Measurements from ENCODE around the gene GRK1.
A peak's percentile ranks its signal among the peaks of the same experiment; 100 is the strongest.

DNA sequence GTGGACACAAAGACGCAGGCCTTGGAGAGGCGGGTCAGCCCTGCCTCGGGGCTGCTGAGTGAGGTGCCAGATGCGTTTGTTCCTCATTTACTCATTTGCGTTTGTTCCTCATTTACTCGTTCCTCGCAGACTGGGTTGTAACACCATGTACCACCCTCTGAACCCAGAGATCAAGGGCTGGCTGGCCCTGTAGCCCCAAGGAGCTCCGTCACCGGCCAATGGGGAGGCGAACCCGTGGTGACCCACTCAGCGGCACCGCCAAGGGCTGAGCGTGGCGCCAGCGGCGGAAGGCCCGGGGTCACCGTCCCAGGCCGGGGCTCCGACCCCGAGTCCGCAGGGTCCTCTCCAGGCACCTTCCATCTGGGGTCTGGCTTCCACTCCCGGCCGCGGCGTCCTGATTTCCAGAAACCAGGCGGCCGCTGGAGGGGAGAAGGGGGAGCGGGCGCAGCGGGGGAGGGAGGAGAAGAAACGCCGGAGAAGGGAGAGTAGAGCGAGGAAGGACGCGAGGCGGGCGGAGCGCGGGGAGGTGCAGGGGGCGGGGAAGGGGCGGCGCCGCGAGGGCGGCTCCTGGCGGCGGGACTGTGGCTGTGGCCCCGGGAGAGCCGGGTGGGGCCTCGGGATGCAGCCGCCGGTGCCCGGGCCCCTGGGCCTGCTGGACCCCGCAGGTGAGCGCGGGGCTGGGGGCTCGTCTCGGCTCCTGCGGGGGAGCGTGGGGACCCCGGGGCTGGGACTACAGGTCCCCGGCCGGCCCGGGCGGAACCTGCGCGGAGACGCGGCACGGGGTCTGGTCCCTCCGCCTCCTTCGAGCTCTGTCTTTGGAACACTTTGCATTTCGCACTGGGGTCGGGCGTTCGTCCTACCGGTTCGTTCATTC, 91.9 kb downstream of the GRK1 start, which contains the start of gene TMEM255B:
- TF ChIP-seq CTCF (IDR thresholded peaks at IDR 0.05) (peak in 1 of 2 donors; percentile 60), EP300 (IDR thresholded peaks at IDR 0.05) (no peak)
